ENCODE data around the gene NELFB.
"Not testable (repeated sequence)": the region's sequence is repeated elsewhere in the genome, so short reads cannot be mapped to it uniquely, and the experiment has no call there.

NELFB gene

GRCh38 chr9:137247135-137247915 lies 7.8 kb upstream of the NELFB start:
- no peak for DNase-seq

GRCh38 chr9:137247916-137248175 lies 7.3 kb upstream of the NELFB start:
- no peak for DNase-seq

GRCh38 chr9:137250329-137251193 lies 4.6 kb upstream of the NELFB start:
- DNase-seq = no peak

GRCh38 chr9:137251194-137251461 lies 4.0 kb upstream of the NELFB start, which contains the start of gene STPG3:
TSS of gene STPG3 (plus strand) at chr9:137251286. CDS start at chr9:137251287, 1 bp downstream.
- no peak for DNase-seq

- DNase-seq = no peak
These were observed 3.4 kb upstream of the NELFB start for GRCh38 chr9:137251490-137252268.

- DNase-seq = no peak
These were observed 2.3 kb upstream of the NELFB start for GRCh38 chr9:137252555-137253506.

- DNase-seq = no peak
These were observed 1.2 kb upstream of the NELFB start for GRCh38 chr9:137253717-137254623.

GRCh38 chr9:137255448-137256114 lies 454 bp downstream of the NELFB start:
- DNase-seq = no peak

GRCh38 chr9:137256362-137256761 lies 1.2 kb downstream of the NELFB start:
- no peak for DNase-seq

GRCh38 chr9:137256856-137257255 lies 1.7 kb downstream of the NELFB start:
- no peak for DNase-seq

- not testable (repeated sequence) for DNase-seq
These were observed 7.2 kb downstream of the NELFB start for GRCh38 chr9:137262173-137262908.

- no peak for DNase-seq
These were observed 7.8 kb downstream of the NELFB start for GRCh38 chr9:137262909-137263285.

- no peak for DNase-seq
These were observed 8.4 kb downstream of the NELFB start for GRCh38 chr9:137263506-137263905.

- DNase-seq = no peak
These were observed 8.9 kb downstream of the NELFB start for GRCh38 chr9:137264067-137264466.

GRCh38 chr9:137265496-137266161 lies 10.5 kb downstream of the NELFB start:
- no peak for DNase-seq

- DNase-seq = no peak
These were observed 11.0 kb downstream of the NELFB start for GRCh38 chr9:137266162-137266527.

- no peak for DNase-seq
These were observed 11.7 kb downstream of the NELFB start for GRCh38 chr9:137266585-137267453.

GRCh38 chr9:137267933-137268355 lies 12.8 kb downstream of the NELFB start:
- DNase-seq = no peak

Data from CD4-positive, alpha-beta T cell treated with Interleukin-10 for 1 hour (primary cell).